ENCODE data around the gene PSTPIP2.
"Not testable (repeated sequence)": the region's sequence is repeated elsewhere in the genome, so short reads cannot be mapped to it uniquely, and the experiment has no call there.

Gene PSTPIP2

GRCh38 chr18:45993438-45993837 is 78.6 kb downstream of the PSTPIP2 start:
- in situ Hi-C loops (cut with MboI; ENCODE audit: low sequenced_read_pairs), result no loop called here

GRCh38 chr18:45992527-45992926 is 79.5 kb downstream of the PSTPIP2 start:
- in situ Hi-C loops (cut with MboI; ENCODE audit: low sequenced_read_pairs), result not testable (repeated sequence)

GRCh38 chr18:45991788-45992187 is 80.3 kb downstream of the PSTPIP2 start:
- in situ Hi-C loops (cut with MboI; ENCODE audit: low sequenced_read_pairs), result no loop called here

GRCh38 chr18:45984546-45985235 is 87.4 kb downstream of the PSTPIP2 start:
- in situ Hi-C loops (cut with MboI; ENCODE audit: low sequenced_read_pairs), result no loop called here

GRCh38 chr18:45981821-45982220 is 90.2 kb downstream of the PSTPIP2 start:
- in situ Hi-C loops (cut with MboI; ENCODE audit: low sequenced_read_pairs), result no loop called here

GRCh38 chr18:45980229-45980628 is 91.8 kb downstream of the PSTPIP2 start:
- in situ Hi-C loops (cut with MboI; ENCODE audit: low sequenced_read_pairs), result no loop called here

- in situ Hi-C loops (cut with MboI; ENCODE audit: low sequenced_read_pairs), result no loop called here
These were observed 94.0 kb downstream of the PSTPIP2 start for GRCh38 chr18:45978084-45978483.

- in situ Hi-C loops (cut with MboI; ENCODE audit: low sequenced_read_pairs), result no loop called here
These were observed 95.1 kb downstream of the PSTPIP2 start for GRCh38 chr18:45976974-45977373.

GRCh38 chr18:45976566-45976965 is 95.5 kb downstream of the PSTPIP2 start:
- in situ Hi-C loops (cut with MboI; ENCODE audit: low sequenced_read_pairs), result no loop called here

GRCh38 chr18:45974088-45974536 is 97.9 kb downstream of the PSTPIP2 start:
- in situ Hi-C loops (cut with MboI; ENCODE audit: low sequenced_read_pairs), result no loop called here

GRCh38 chr18:45967007-45967706 is 104.9 kb downstream of the PSTPIP2 start, which contains the start of gene EPG5:
Gene EPG5 (minus strand): TSS chr18:45967329. CDS start chr18:45967239, 90 bp downstream.
- in situ Hi-C loops (cut with MboI; ENCODE audit: low sequenced_read_pairs), result no loop called here

GRCh38 chr18:45964913-45965312 is 107.1 kb downstream of the PSTPIP2 start:
- in situ Hi-C loops (cut with MboI; ENCODE audit: low sequenced_read_pairs), result not testable (repeated sequence)

GRCh38 chr18:45962866-45963265 is 109.2 kb downstream of the PSTPIP2 start:
- in situ Hi-C loops (cut with MboI; ENCODE audit: low sequenced_read_pairs), result no loop called here

- in situ Hi-C loops (cut with MboI; ENCODE audit: low sequenced_read_pairs), result no loop called here
These were observed 109.6 kb downstream of the PSTPIP2 start for GRCh38 chr18:45962461-45962860.

- in situ Hi-C loops (cut with MboI; ENCODE audit: low sequenced_read_pairs), result not testable (repeated sequence)
These were observed 112.6 kb downstream of the PSTPIP2 start for GRCh38 chr18:45959484-45959883.

- in situ Hi-C loops (cut with MboI; ENCODE audit: low sequenced_read_pairs), result no loop called here
These were observed 113.3 kb downstream of the PSTPIP2 start for GRCh38 chr18:45958730-45959129.

GRCh38 chr18:45958027-45958426 is 114.0 kb downstream of the PSTPIP2 start:
- in situ Hi-C loops (cut with MboI; ENCODE audit: low sequenced_read_pairs), result no loop called here

- in situ Hi-C loops (cut with MboI; ENCODE audit: low sequenced_read_pairs), result no loop called here
These were observed 115.0 kb downstream of the PSTPIP2 start for GRCh38 chr18:45957100-45957499.

- in situ Hi-C loops (cut with MboI; ENCODE audit: low sequenced_read_pairs), result no loop called here
These were observed 117.8 kb downstream of the PSTPIP2 start for GRCh38 chr18:45954070-45954934.

GRCh38 chr18:45951016-45951714 is 120.9 kb downstream of the PSTPIP2 start:
- in situ Hi-C loops (cut with MboI; ENCODE audit: low sequenced_read_pairs), result no loop called here

- in situ Hi-C loops (cut with MboI; ENCODE audit: low sequenced_read_pairs), result loop anchor here (10.0 kb wide), 1 partner anchor 129 kb away; the partner anchor contains the start of gene PSTPIP2
These were observed 126.4 kb downstream of the PSTPIP2 start for GRCh38 chr18:45945669-45946068.

Data from HL-60/S4 treated with retinoic acid at 250 ng/mL for 4 days and 3 days (cell line).